HEK293 (cell line): Measurements from ENCODE around the gene SRRM5.

ENCODE experiments used
- ATF2 ChIP-seq: fragments of 450-650 bp; formaldehyde crosslinking; IDR thresholded peaks from 2 replicates; pipeline ENCODE4 v1.5.1; 2016; ENCODE audit warnings: missing biosample characterization, missing genetic modification characterization, low read depth
- INSM2 ChIP-seq: fragments of 450-650 bp; formaldehyde crosslinking; IDR thresholded peaks from 2 replicates; pipeline ENCODE4 v1.5.1; 2016; ENCODE audit warnings: missing biosample characterization, missing genetic modification characterization
- PRDM1 ChIP-seq: fragments of 450-650 bp; formaldehyde crosslinking; IDR thresholded peaks from 2 replicates; pipeline ENCODE4; 2016; ENCODE audit warnings: missing biosample characterization, missing genetic modification characterization
- PRDM10 ChIP-seq: fragments of 450-650 bp; formaldehyde crosslinking; IDR thresholded peaks from 2 replicates; pipeline ENCODE4 v1.5.1; 2016; ENCODE audit warnings: missing biosample characterization, missing genetic modification characterization
- PRDM2 ChIP-seq: fragments of 450-650 bp; formaldehyde crosslinking; IDR thresholded peaks from 2 replicates; pipeline ENCODE4 v1.5.1; 2016; ENCODE audit warnings: missing biosample characterization, missing genetic modification characterization, borderline replicate concordance
- REPIN1 ChIP-seq: fragments of 450-650 bp; formaldehyde crosslinking; IDR thresholded peaks from 2 replicates; pipeline ENCODE4 v1.5.1; 2017; ENCODE audit warnings: missing biosample characterization, missing genetic modification characterization, low read depth
- ZBTB6 ChIP-seq: fragments of 450-650 bp; formaldehyde crosslinking; IDR thresholded peaks from 2 replicates; pipeline ENCODE4 v1.5.1; 2017; ENCODE audit warnings: missing biosample characterization, missing genetic modification characterization
- ZNF146 ChIP-seq: fragments of 450-650 bp; formaldehyde crosslinking; IDR thresholded peaks from 2 replicates; pipeline ENCODE4 v1.5.1; 2016; ENCODE audit warnings: missing biosample characterization, missing genetic modification characterization
- ZNF148 ChIP-seq: fragments of 450-650 bp; formaldehyde crosslinking; IDR thresholded peaks from 2 replicates; pipeline ENCODE4 v1.5.0; 2017; ENCODE audit warnings: missing biosample characterization, missing genetic modification characterization, borderline replicate concordance
- ZNF18 ChIP-seq: fragments of 450-650 bp; formaldehyde crosslinking; IDR thresholded peaks from 2 replicates; pipeline ENCODE4 v1.5.1; 2016; ENCODE audit warnings: missing biosample characterization, missing genetic modification characterization
- ZNF214 ChIP-seq: fragments of 450-650 bp; formaldehyde crosslinking; IDR thresholded peaks from 2 replicates; pipeline ENCODE4 v1.5.1; 2017; ENCODE audit warnings: missing biosample characterization, mild to moderate bottlenecking, missing genetic modification characterization, borderline replicate concordance
- ZNF529 ChIP-seq: fragments of 450-650 bp; formaldehyde crosslinking; IDR thresholded peaks from 2 replicates; pipeline ENCODE4 v1.5.1; 2017; ENCODE audit warnings: missing genetic modification characterization, missing biosample characterization; ENCODE audit not compliant: insufficient replicate concordance
- ZNF530 ChIP-seq: fragments of 450-650 bp; formaldehyde crosslinking; IDR thresholded peaks from 2 replicates; pipeline ENCODE4 v1.5.1; 2016; ENCODE audit warnings: low read depth, missing biosample characterization, missing genetic modification characterization
- ZNF621 ChIP-seq: fragments of 450-650 bp; formaldehyde crosslinking; IDR thresholded peaks from 2 replicates; pipeline ENCODE4 v1.5.1; 2017; ENCODE audit warnings: missing biosample characterization, missing genetic modification characterization
- ZNF654 ChIP-seq: fragments of 450-650 bp; formaldehyde crosslinking; IDR thresholded peaks from 2 replicates; pipeline ENCODE4 v1.5.1; 2016; ENCODE audit warnings: low read depth, missing biosample characterization, missing genetic modification characterization
- ZNF843 ChIP-seq: fragments of 450-650 bp; formaldehyde crosslinking; IDR thresholded peaks from 2 replicates; pipeline ENCODE4 v1.5.1; 2016; ENCODE audit warnings: missing biosample characterization, missing genetic modification characterization
- ZSCAN4 ChIP-seq: fragments of 450-650 bp; formaldehyde crosslinking; IDR thresholded peaks from 2 replicates; pipeline ENCODE4 v1.5.1; 2017; ENCODE audit warnings: missing biosample characterization, missing genetic modification characterization

SRRM5 gene

GRCh38 chr19:43607238-43608205, 4.4 kb upstream of the SRRM5 start (continued):
- TF ChIP-seq ZNF148 (tag by site-specific recombination) = no peak
- no peak for TF ChIP-seq REPIN1 (tag by site-specific recombination)
- TF ChIP-seq ZNF214 (tag by site-specific recombination) = no peak
- no peak for TF ChIP-seq PRDM10 (tag by site-specific recombination)
- no peak for TF ChIP-seq ATF2
- no peak for TF ChIP-seq PRDM2 (tag by site-specific recombination)
- TF ChIP-seq ZNF529 = no peak
- TF ChIP-seq INSM2 (tag by site-specific recombination) = no peak
- no peak for TF ChIP-seq ZNF654 (tag by site-specific recombination)
- TF ChIP-seq ZNF843 = no peak
- TF ChIP-seq PRDM1 (tag by site-specific recombination) = no peak
- no peak for TF ChIP-seq ZNF530
- TF ChIP-seq ZNF18 = no peak
- no peak for TF ChIP-seq ZNF146 (tag by site-specific recombination)
- no peak for TF ChIP-seq ZBTB6
- TF ChIP-seq ZNF621 (tag by site-specific recombination) = no peak
- peak; percentile 97 for TF ChIP-seq ZSCAN4 (tag by site-specific recombination)
